Skin of body (tissue), 2 donors: ENCODE results near the gene PSMA7. TPM values are rescaled to one million over a fixed set of nuclear protein-coding genes. Genes with fewer than 3 reads are reported as not detected.
"Not testable (repeated sequence)": the region's sequence is repeated elsewhere in the genome, so short reads cannot be mapped to it uniquely, and the experiment has no call there.

Experiments used
- DNase-seq: peaks from one replicate; lab custom pipeline; 2025; lab: John Stamatoyannopoulos, UW
- total RNA-seq: library from RNA; depleted of rRNA; stranded (reverse); fragments of >200 nt; gene quantifications from one replicate; pipeline ENCODE4 v1.2.3, GENCODE V29; 2014

PSMA7 gene
- total RNA-seq, 1 donor from 2014 or later = 107 TPM

GRCh38 chr20:62156254-62156556 is 13.0 kb upstream of the PSMA7 start:
- no peak for DNase-seq

- DNase-seq = no peak
Observed at GRCh38 chr20:62155428-62156253, 12.4 kb upstream of the PSMA7 start.

GRCh38 chr20:62151835-62152364 is 8.7 kb upstream of the PSMA7 start:
- no peak for DNase-seq

DNA sequence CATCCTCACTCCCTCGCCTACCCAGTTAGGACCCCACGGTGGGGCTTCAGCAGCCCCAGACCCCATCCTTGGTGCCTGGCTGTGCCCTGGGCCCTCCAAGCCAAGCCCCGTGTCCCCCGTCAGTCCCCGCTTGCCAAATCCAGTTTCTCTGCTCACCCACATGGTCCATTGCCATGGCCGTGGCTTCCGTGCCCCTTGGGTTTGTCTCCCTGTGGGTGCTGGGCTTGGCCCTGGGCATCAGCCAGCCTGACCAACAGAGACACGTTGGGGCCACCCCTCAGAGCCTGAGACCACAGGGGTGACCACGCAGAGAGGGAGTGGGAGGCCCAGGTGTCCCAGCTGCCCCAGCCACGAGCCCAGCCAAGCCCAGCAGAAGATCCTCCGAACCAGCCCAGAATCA is 8.0 kb upstream of the PSMA7 start:
- DNase-seq = no peak

GRCh38 chr20:62150310-62150575 is 7.0 kb upstream of the PSMA7 start:
- DNase-seq = no peak

- peak; percentile 30 for DNase-seq
Observed at GRCh38 chr20:62149532-62150309, 6.5 kb upstream of the PSMA7 start.

DNA sequence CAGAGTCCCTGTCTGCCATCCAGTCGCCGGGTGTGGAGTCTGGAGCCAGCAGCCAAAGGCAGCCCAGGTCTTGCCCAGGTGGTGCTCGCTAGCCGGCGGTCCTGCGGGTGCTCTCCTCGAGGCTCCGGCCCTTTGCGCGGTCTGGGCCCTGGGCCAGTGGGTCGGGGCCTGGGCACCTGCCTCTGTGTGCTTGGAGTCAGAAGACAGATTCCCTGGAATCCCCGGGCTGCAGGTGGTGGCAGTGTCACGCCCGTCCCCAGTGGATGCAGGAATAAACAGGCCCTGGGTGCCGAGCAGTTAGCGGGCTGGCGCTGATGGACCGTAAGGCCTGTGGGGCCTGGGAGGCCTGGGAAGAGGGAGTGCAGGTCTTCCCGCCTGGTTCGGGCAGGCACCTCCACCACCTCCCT is 5.7 kb upstream of the PSMA7 start:
- no peak for DNase-seq

DNA sequence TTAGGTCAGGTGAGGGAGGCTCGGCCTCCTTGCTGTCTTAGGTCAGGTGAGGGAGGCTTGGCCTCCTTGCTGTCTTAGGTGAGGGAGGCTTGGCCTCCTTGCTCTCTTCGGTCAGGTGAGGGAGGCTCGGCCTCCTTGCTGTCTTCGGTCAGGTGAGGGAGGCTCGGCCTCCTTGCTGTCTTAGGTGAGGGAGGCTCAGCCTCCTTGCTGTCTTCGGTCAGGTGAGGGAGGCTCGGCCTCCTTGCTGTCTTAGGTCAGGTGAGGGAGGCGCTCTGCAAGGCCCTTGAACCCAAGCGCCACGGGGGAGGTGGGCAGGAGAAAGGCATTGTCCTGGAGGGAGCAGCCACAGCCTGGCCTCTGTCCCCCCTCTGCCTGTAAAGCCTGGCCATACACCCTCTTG is 5.2 kb upstream of the PSMA7 start:
- not testable (repeated sequence) for DNase-seq

DNA sequence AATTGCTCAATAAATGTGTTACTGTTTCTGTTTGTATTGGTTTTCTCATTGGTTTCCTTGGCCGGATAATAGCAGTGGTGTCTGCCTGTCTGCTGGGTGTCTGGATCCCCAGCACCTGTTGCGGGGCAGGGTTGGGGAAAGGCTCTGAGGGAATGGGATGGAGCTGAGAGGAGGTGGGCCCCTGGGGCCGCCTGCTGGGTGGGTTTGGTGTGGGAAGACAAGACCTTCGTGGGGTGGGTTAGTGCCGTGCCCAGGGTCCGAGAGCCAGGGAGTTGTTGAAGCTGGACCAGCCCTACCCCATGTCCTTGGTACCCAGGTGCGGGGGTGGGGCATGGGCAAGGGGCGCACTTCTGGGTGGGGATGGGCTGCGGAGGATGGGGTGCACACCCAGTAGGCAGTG is 4.3 kb upstream of the PSMA7 start:
- DNase-seq = no peak

DNA sequence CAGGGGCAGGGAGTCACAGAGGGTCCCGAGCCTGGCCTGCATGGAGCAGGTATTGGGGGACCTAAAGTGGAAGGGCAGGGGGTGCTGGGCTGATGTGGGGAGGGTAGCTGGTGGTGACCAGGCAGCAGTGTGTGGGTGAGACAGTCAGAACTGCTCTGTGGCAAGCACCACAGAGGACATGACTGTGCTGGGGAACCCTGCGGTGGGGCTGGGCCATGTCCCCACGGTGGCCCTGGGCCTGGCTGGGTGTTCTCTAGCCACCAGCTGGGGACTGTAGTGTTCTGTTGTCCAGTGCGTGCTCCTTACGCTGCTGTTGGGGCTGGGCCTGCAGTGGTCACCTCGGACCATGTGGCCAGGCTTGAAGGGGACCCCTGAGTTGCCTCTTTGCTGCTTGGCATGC is 3.9 kb upstream of the PSMA7 start:
- DNase-seq = no peak

GRCh38 chr20:62146019-62146755 is 3.0 kb upstream of the PSMA7 start:
- no peak for DNase-seq

DNA sequence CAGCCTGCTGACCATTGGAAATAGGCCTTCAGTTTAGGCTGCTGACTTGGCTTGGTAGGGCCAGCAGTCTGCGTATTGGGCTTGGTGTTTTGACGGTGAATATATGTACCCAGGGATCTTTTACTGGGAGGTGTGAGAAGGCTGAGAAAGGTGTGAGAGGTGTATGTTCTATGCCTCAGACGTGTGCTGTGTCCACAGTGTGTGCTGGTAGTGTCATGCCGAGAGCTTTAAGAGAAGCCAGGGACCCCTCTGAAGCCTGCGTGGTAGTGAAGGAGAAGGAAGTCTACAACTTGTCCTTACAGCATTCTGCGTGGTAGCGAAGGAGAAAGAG is 2.5 kb upstream of the PSMA7 start:
- DNase-seq = no peak

GRCh38 chr20:62143957-62144825 is 997 bp upstream of the PSMA7 start:
- no peak for DNase-seq

DNA sequence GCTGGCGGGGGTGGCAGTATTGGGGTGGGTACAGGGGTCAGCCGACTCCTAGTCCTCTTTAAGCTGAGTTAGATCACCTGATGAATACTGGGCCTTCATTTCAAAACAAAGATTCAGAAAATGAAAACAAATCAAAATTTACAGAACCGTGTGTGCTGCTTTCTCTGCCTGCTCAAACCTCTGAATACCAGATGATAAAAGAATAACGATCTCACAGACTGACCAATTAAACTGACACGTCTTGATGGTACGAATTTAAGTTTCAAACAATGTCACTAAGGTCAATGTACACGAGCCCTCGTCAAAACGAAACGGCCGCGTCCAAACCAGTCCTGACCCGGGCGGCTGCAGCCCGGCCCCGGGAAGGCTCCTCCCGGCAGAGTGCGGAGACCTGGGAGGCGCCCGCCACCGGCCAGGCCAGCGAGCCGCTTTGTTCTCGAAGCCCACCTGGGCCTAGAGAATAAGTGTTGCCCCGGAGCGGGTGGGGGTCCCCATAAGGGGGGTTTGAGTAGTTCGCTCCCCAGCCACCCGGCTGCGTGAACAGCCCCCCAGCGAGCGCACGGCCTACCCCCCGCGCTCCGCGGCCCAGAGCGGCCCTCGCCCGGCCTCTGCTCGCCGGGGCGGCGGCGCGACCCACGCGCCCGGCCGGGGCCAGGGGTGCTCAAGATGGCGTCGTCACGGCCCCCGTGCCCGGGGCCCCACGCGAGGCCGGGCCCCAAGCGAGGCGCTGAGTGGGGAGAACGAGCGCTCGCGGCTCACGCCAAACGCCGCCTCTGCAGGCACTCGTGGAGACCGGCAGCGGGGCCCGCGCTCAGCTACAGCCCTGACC is 728 bp downstream of the PSMA7 start:
- no peak for DNase-seq

- DNase-seq = no peak
Observed at GRCh38 chr20:62141397-62142251, 1.6 kb downstream of the PSMA7 start.

DNA sequence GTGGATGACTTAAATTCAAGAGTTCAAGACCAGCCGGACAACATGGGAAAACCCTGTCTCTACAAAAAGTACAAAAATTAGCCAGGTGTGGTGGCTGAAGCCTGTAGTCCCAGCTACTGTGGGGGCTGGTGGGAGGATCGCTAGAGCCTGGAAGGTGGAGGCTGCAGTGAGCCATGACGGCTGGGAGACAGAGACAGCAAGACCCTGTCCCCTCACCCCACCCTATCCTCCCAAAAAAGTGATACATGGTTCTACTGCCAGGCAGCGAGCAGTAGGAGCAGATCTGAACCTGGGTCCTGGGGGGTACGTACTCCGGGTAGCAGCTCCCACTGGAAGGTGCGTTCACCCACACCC is 2.2 kb downstream of the PSMA7 start:
- DNase-seq = no peak

- no peak for DNase-seq
Observed at GRCh38 chr20:62139636-62140035, 3.6 kb downstream of the PSMA7 start.

DNA sequence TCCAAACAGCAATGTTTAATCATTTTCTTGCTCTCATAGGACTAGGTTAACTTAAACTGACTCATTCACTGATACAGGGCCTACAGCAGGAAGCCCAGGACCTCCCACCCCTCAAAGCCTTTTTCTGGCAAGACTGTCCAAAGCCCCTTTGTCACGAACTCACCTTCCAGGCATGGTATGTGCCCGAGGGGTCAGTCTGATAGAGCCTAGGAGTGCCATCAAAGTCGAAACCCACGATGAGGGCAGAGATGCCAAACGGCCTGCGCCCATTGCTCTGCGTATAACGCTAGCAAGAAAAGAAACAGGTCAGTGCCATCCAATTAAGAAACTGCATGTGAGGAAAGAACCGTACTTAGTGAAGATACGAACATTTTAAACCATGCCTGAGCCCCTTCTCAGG is 4.3 kb downstream of the PSMA7 start:
- DNase-seq = no peak

DNA sequence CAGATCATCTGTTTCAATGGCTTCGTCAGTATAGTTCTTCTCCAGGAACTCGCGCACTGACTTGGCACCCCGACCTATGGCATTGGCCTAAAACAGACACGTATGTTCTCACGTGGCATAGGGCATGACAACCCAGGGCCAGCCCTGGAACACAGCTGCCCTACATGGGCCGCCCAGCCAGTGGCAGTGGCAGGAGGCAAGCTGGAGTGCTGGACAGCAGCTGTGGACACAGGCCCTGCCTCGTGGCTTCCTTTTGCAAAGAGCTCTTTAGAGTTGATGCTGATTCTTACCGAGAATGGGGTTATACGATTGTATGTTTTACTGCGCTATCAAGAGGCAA is 5.0 kb downstream of the PSMA7 start:
- DNase-seq = no peak
